ENCODE measurements around the gene PICK1. TPM values are rescaled to one million over a fixed set of nuclear protein-coding genes. Genes with fewer than 3 reads are reported as not detected.

The PICK1 gene
- total RNA-seq, 1 donor from 2014 or later, result 8.9 TPM

Other genes with a start within 250 kb of the PICK1 start
- gene GCAT, start 249.5 kb upstream of the PICK1 start, total RNA-seq, result 9.9 TPM
- gene GALR3, start 234.0 kb upstream of the PICK1 start, total RNA-seq, result not detected
- 3.7 TPM for gene ANKRD54, start 213.1 kb upstream of the PICK1 start, total RNA-seq
- 706 TPM for gene EIF3L, start 208.0 kb upstream of the PICK1 start, total RNA-seq
- gene MICALL1, start 151.1 kb upstream of the PICK1 start, total RNA-seq, result 11.0 TPM
- gene C22orf23, start 103.8 kb upstream of the PICK1 start, total RNA-seq, result 0.52 TPM
- 23.5 TPM for gene POLR2F, start 103.7 kb upstream of the PICK1 start, total RNA-seq
- gene SOX10, start 72.8 kb upstream of the PICK1 start, total RNA-seq, result 4.2 TPM
- gene SLC16A8, start 26.8 kb downstream of the PICK1 start, total RNA-seq, result 1.0 TPM
- gene BAIAP2L2, start 53.3 kb downstream of the PICK1 start, total RNA-seq, result not detected
- gene PLA2G6, start 124.4 kb downstream of the PICK1 start, total RNA-seq, result 14.1 TPM
- 4.2 TPM for gene MAFF, start 144.6 kb downstream of the PICK1 start, total RNA-seq
- gene TMEM184B, start 215.6 kb downstream of the PICK1 start, total RNA-seq, result 11.0 TPM

Measured in skeletal muscle tissue (tissue), 1 donor.